H9 (cell line): ENCODE data around the gene IRF6. TPM values are rescaled to one million over a fixed set of nuclear protein-coding genes. Genes with fewer than 3 reads are reported as not detected.

ENCODE experiments used
- DNase-seq: peaks from one replicate; pipeline ENCODE4 v3.0.0-alpha.2; 2017
- H2AFZ ChIP-seq: one replicate; pipeline ENCODE4 v1.6.1; 2013; ENCODE audit warnings: mild to moderate bottlenecking, low read length, control low read depth, moderate library complexity
- H2AK5ac ChIP-seq: 2 replicates; pipeline ENCODE4 v1.6.1; 2013; ENCODE audit warnings: low read length, control low read depth, mixed read lengths; ENCODE audit not compliant: insufficient read length
- H2BK120ac ChIP-seq: one replicate; pipeline ENCODE4 v1.6.1; 2013; ENCODE audit warnings: low read depth, mild to moderate bottlenecking, low read length, control low read depth, inconsistent platforms; ENCODE audit not compliant: poor library complexity, severe bottlenecking
- H2BK12ac ChIP-seq: 2 replicates; pipeline ENCODE4 v1.6.1; 2013; ENCODE audit warnings: low read length, control low read depth, mixed read lengths, low read depth; ENCODE audit not compliant: insufficient read length
- H2BK15ac ChIP-seq: 2 replicates; pipeline ENCODE4 v1.6.1; 2013; ENCODE audit warnings: low read depth, low read length, control low read depth
- H2BK20ac ChIP-seq: one replicate; pipeline ENCODE4 v1.6.1; 2013; ENCODE audit warnings: low read depth, mild to moderate bottlenecking, low read length, control low read depth, inconsistent platforms; ENCODE audit not compliant: poor library complexity, severe bottlenecking
- H2BK5ac ChIP-seq: 2 replicates; pipeline ENCODE4 v1.6.1; 2013; ENCODE audit warnings: low read length, control low read depth, mixed read lengths; ENCODE audit not compliant: insufficient read length
- H3K14ac ChIP-seq: 2 replicates; pipeline ENCODE4 v1.6.1; 2013; ENCODE audit warnings: low read length, control low read depth; ENCODE audit not compliant: insufficient read depth
- H3K18ac ChIP-seq: 2 replicates; pipeline ENCODE4 v1.6.1; 2013; ENCODE audit warnings: low read depth, mild to moderate bottlenecking, mixed read lengths, low read length, control low read depth; ENCODE audit not compliant: insufficient read length
- H3K23ac ChIP-seq: 2 replicates; pipeline ENCODE4 v1.6.1; 2013; ENCODE audit warnings: low read length, control low read depth, mixed read lengths, low read depth; ENCODE audit not compliant: insufficient read length
- H3K23me2 ChIP-seq: 2 replicates; pipeline ENCODE4 v1.6.1; 2013; ENCODE audit warnings: low read depth, mild to moderate bottlenecking, mixed read lengths, low read length, control low read depth; ENCODE audit not compliant: insufficient read length, poor library complexity, severe bottlenecking
- H3K27ac ChIP-seq: 2 replicates; pipeline ENCODE4 v1.5.1; 2013; ENCODE audit warnings: low read length, control low read depth, mixed read lengths, low read depth; ENCODE audit not compliant: insufficient read length
- H3K27me3 ChIP-seq: 2 replicates; pipeline ENCODE4 v1.6.1; 2013; ENCODE audit warnings: low read length, control low read depth, inconsistent platforms; ENCODE audit not compliant: insufficient read depth
- H3K4ac ChIP-seq: 2 replicates; pipeline ENCODE4 v1.6.1; 2013; ENCODE audit warnings: low read depth, mild to moderate bottlenecking, control low read depth, inconsistent platforms, low read length, moderate library complexity
- H3K4me1 ChIP-seq: 2 replicates; pipeline ENCODE4 v1.6.1; 2013; ENCODE audit warnings: low read length, control low read depth, inconsistent platforms; ENCODE audit not compliant: insufficient read depth
- H3K4me2 ChIP-seq: 2 replicates; pipeline ENCODE4 v1.6.1; 2013; ENCODE audit warnings: low read length, control low read depth, mixed read lengths; ENCODE audit not compliant: insufficient read length, insufficient read depth
- H3K56ac ChIP-seq: 2 replicates; pipeline ENCODE4 v1.6.1; 2013; ENCODE audit warnings: low read depth, mild to moderate bottlenecking, mixed read lengths, low read length, control low read depth; ENCODE audit not compliant: insufficient read length
- H3K79me1 ChIP-seq: 2 replicates; pipeline ENCODE4 v1.6.1; 2013; ENCODE audit warnings: low read depth, mild to moderate bottlenecking, moderate library complexity, low read length, control low read depth, inconsistent platforms; ENCODE audit not compliant: insufficient read depth, poor library complexity, severe bottlenecking
- H3K79me2 ChIP-seq: 2 replicates; pipeline ENCODE4 v1.6.1; 2013; ENCODE audit warnings: low read length, control low read depth, inconsistent platforms; ENCODE audit not compliant: insufficient read depth
- H3K9ac ChIP-seq: 2 replicates; pipeline ENCODE4 v1.6.1; 2013; ENCODE audit warnings: low read length, control low read depth, mixed read lengths; ENCODE audit not compliant: insufficient read length; ENCODE audit errors: extremely low read depth
- H3K9me3 ChIP-seq: one replicate; pipeline ENCODE4 v1.6.1; 2013; ENCODE audit warnings: low read depth, low read length, inconsistent platforms; ENCODE audit not compliant: control insufficient read depth
- H3T11ph ChIP-seq: one replicate; pipeline ENCODE4 v1.6.1; 2013; ENCODE audit warnings: mild to moderate bottlenecking, low read length, control low read depth, inconsistent platforms
- H4K20me1 ChIP-seq: one replicate; pipeline ENCODE4 v1.6.1; 2013; ENCODE audit not compliant: control insufficient read depth, insufficient read length, insufficient read depth
- H4K5ac ChIP-seq: 2 replicates; pipeline ENCODE4 v1.6.1; 2013; ENCODE audit warnings: low read depth, mild to moderate bottlenecking, mixed read lengths, low read length, control low read depth; ENCODE audit not compliant: insufficient read length
- H4K8ac ChIP-seq: replicated peaks from 2 replicates; pipeline ENCODE4 v1.6.1; 2013; ENCODE audit warnings: low read length, control low read depth, mixed read lengths, low read depth; ENCODE audit not compliant: insufficient read length
- H4K91ac ChIP-seq: 2 replicates; pipeline ENCODE4 v1.6.1; 2013; ENCODE audit warnings: low read depth, mild to moderate bottlenecking, moderate library complexity, mixed read lengths, low read length, control low read depth; ENCODE audit not compliant: insufficient read length
- H3K27ac Mint-ChIP-seq, 3 experiments: 2 replicates in 2 of 3; 3 replicates in 1 of 3; pipeline ENCODE4 v1.8.0; 2020 to 2021; ENCODE audit warnings: mixed read lengths in 3 of 3, mild to moderate bottlenecking in 1 of 3, moderate library complexity in 1 of 3
- H3K27me3 Mint-ChIP-seq: 2 replicates; pipeline ENCODE4 v1.8.0; 2021; ENCODE audit warnings: low read depth, mild to moderate bottlenecking, moderate library complexity, mixed read lengths
- H3K36me3 Mint-ChIP-seq, 3 experiments: 2 replicates in 2 of 3; 3 replicates in 1 of 3; pipeline ENCODE4 v1.8.0; 2020 to 2021; ENCODE audit warnings: low read depth in 3 of 3, mixed read lengths in 3 of 3; ENCODE audit not compliant: insufficient read depth in 1 of 3
- H3K4me1 Mint-ChIP-seq, 2 experiments: 2 replicates each; pipeline ENCODE4 v1.8.0; 2020; ENCODE audit warnings: mixed read lengths in 2 of 2
- H3K4me3 Mint-ChIP-seq, 2 experiments: 2 replicates in 1 of 2; 3 replicates in 1 of 2; pipeline ENCODE4 v1.8.0; 2020 to 2021; ENCODE audit warnings: mild to moderate bottlenecking in 2 of 2, mixed read lengths in 2 of 2, moderate library complexity in 1 of 2
- H3K9me3 Mint-ChIP-seq, 2 experiments: 2 replicates in 1 of 2; 3 replicates in 1 of 2; pipeline ENCODE4 v1.8.0; 2020; ENCODE audit warnings: mild to moderate bottlenecking in 2 of 2, mixed read lengths in 2 of 2, moderate library complexity in 1 of 2
- CTCF ChIP-seq: fragments of 200-600 bp; sonication (generic); conservative IDR thresholded peaks from 3 replicates; pipeline ENCODE4 v1.8.0; 2021; ENCODE audit warnings: antibody characterized with exemption, mild to moderate bottlenecking
- WGBS: extraction: QIAGEN DNeasy Blood & Tissue Kit; methylation state at CpG from one replicate; pipeline ENCODE4 v1.1.7; 2013; ENCODE audit warnings: missing lambda C conversion rate, low lambda C conversion rate, mixed read lengths; ENCODE audit not compliant: insufficient read length; ENCODE audit errors: extremely low coverage; 5-methylcytosine and 5-hydroxymethylcytosine counted together
- total RNA-seq: library from RNA; stranded (reverse); gene quantifications from 2 replicates; pipeline ENCODE4 v1.2.1, GENCODE V29; 2021

The IRF6 gene
- total RNA-seq, 1 experiment from 2014 or later = 7.1 TPM

- Histone ChIP-seq H3K23me2 (no peaks in the 10 kb centered on the region), H4K8ac (no peak overlapping the region), H2BK12ac (no peak overlapping the region), H2BK5ac (no peak overlapping the region), H3K18ac (no peak overlapping the region), H3K4ac (no peak overlapping the region), H2AK5ac (no peak overlapping the region), H4K20me1 (no peaks in the 10 kb centered on the region), H3K79me1 (no peaks in the 10 kb centered on the region), H2BK15ac (no peak overlapping the region), H3K9ac (no peak overlapping the region), H2BK20ac (no peak overlapping the region), H4K5ac (no peak overlapping the region), H3K27ac (no peak overlapping the region), H3K9me3 (no peaks in the 10 kb centered on the region), H3K23ac (no peak overlapping the region), H3K14ac (no peak overlapping the region), H4K91ac (no peak overlapping the region), H3K4me1 (no peaks in the 10 kb centered on the region), H3K56ac (no peak overlapping the region), H2BK120ac (no peak overlapping the region), H3K79me2 (no peaks in the 10 kb centered on the region), H3K27me3 (no peaks in the 10 kb centered on the region), H2AFZ (no peak overlapping the region), H3T11ph (no peak overlapping the region), H3K4me2 (no peak overlapping the region)
- Mint-ChIP-seq H3K9me3 (no peaks in the 10 kb centered on the region), H3K27me3 (no peaks in the 10 kb centered on the region), H3K4me1 (no peaks in the 10 kb centered on the region), H3K27ac (no peak overlapping the region), H3K4me3 (no peak overlapping the region), H3K36me3 (peaks cover 18 to 93% (median 68%) of the 10 kb centered on the region in 3 experiments; a peak in 6 of 7 replicates)
- no peak for TF ChIP-seq CTCF
- 100% methylated on average over 1 of the region's 5 CpGs for WGBS
- DNase-seq = no peak
Measured at GRCh38 chr1:209840611-209841010, 34.7 kb upstream of the IRF6 start.
